Uterus (tissue), 4 donors: Measurements from ENCODE around the gene NFKBIL1. TPM values are rescaled to one million over a fixed set of nuclear protein-coding genes. Genes with fewer than 3 reads are reported as not detected.

Source experiments
- DNase-seq, 2 donors: peaks; one replicate each; pipeline ENCODE4 v3.0.0-alpha.2; 2019 to 2020
- H3K27ac ChIP-seq, 2 donors: fragments of 200-600 bp; sonication (generic); 1 replicate in 1 of 2; 2 replicates in 1 of 2; pipeline ENCODE4 v1.5.1; 2016 to 2018
- H3K27me3 ChIP-seq, 2 donors: fragments of 200-600 bp; sonication (generic); one replicate each; pipeline ENCODE4 v1.5.1; 2018 to 2019; ENCODE audit warnings: control low read depth in 1 of 2
- H3K36me3 ChIP-seq, 2 donors: fragments of 200-600 bp; sonication (generic); one replicate each; pipeline ENCODE4 v1.5.1; 2019; ENCODE audit warnings: control low read depth in 1 of 2
- H3K4me1 ChIP-seq, 2 donors: fragments of 200-600 bp; sonication (generic); one replicate each; pipeline ENCODE4 v1.5.1; 2018 to 2019; ENCODE audit warnings: control low read depth in 1 of 2
- H3K4me3 ChIP-seq, 2 donors: fragments of 200-600 bp; sonication (generic); 1 replicate in 1 of 2; 2 replicates in 1 of 2; pipeline ENCODE4 v1.5.1; 2018 to 2019; ENCODE audit warnings: mild to moderate bottlenecking in 1 of 2
- H3K9me3 ChIP-seq, 2 donors: fragments of 200-600 bp; sonication (generic); one replicate each; pipeline ENCODE4 v1.5.1; 2019; ENCODE audit warnings: control low read depth in 1 of 2
- POLR2A ChIP-seq, 2 donors: fragments of 450-650 bp; IDR thresholded peaks; one replicate each; pipeline ENCODE4 v1.6.1; 2016; ENCODE audit warnings: antibody characterized with exemption in 2 of 2, mild to moderate bottlenecking in 1 of 2, moderate library complexity in 1 of 2
- intact Hi-C: fragments of 100-400 bp; cut with DNase I; formaldehyde crosslinking; loops from one replicate; pipeline ENCODE4 v1.15.1; 2023; ENCODE audit warnings: low total_unique reads
- total RNA-seq, 4 donors: library from RNA; depleted of rRNA in 3 of 4; stranded (reverse); fragments of >200 nt in 3 of 4; gene quantifications; one replicate each; pipeline versions ENCODE4 v1.1.0 to v1.2.4, GENCODE V29; 2014 to 2023
- TF ChIP-seq, protein P1 (sequence below), 4 experiments: fragments of 200-600 bp in 2 of 4; fragments of 450-650 bp in 2 of 4; sonication (generic) in 2 of 4; IDR thresholded peaks; one replicate each; pipeline ENCODE4 v1.5.1; 2016 to 2019; ENCODE audit warnings: antibody characterized with exemption in 4 of 4, mild to moderate bottlenecking in 2 of 4, moderate library complexity in 1 of 4
- donor health status: DM: yes; HTN: yes; CAD: no.

NFKBIL1 gene
- total RNA-seq, 4 donors from 2014 or later: 19.7 to 38.5 (median 20.8) TPM

DNA sequence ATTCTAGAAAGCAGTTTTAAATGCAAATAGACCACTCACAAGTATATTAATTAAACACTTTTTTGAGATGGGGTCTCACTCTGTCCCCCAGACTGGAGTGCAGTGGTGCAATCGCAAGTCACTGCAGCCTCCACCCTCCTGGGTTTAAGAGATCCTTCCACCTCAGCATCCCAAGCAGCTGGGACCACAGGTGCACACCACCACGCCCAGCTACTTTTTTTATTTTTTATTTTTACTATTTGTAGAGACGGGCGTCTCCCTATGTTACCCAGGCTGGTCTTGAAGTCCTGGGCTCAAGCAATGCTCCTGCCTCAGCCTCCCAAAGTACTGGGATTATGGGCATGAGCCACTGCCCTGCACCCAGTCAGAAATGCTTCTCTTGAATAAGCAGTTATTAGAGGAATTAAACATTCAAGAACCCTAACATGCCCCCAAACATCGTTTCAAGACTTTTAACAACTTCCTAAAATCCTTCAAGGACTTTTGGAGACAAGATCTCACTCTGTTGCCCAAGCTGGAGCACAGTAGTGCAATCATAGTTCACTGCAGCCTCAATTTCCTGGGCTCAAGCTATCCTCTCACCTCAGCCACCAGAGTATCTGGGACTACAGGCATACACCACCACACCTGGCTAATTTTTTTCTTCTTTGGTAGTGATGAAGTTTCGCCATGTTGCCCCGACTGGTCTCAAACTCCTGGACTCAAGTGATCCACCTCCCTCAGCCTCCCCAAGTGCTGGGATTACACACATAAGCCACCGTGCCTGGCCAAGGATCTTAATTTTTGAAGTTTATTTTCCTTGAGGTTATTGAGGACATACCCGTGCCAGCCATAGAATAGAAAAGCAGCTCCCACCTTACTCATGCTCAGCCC is 15.4 kb upstream of the NFKBIL1 start:
- Histone ChIP-seq H3K4me1 (no peaks in the 10 kb centered on the region), H3K27me3 (no peaks in the 10 kb centered on the region), H3K27ac (no peak overlapping the region), H3K4me3 (no peak overlapping the region), H3K36me3 (no peaks in the 10 kb centered on the region), H3K9me3 (no peaks in the 10 kb centered on the region)
- no peak for TF ChIP-seq POLR2A (IDR thresholded peaks at IDR 0.05)
- TF ChIP-seq, protein P1, sequence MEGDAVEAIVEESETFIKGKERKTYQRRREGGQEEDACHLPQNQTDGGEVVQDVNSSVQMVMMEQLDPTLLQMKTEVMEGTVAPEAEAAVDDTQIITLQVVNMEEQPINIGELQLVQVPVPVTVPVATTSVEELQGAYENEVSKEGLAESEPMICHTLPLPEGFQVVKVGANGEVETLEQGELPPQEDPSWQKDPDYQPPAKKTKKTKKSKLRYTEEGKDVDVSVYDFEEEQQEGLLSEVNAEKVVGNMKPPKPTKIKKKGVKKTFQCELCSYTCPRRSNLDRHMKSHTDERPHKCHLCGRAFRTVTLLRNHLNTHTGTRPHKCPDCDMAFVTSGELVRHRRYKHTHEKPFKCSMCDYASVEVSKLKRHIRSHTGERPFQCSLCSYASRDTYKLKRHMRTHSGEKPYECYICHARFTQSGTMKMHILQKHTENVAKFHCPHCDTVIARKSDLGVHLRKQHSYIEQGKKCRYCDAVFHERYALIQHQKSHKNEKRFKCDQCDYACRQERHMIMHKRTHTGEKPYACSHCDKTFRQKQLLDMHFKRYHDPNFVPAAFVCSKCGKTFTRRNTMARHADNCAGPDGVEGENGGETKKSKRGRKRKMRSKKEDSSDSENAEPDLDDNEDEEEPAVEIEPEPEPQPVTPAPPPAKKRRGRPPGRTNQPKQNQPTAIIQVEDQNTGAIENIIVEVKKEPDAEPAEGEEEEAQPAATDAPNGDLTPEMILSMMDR (IDR thresholded peaks at IDR 0.05): no peak
- no peak for DNase-seq
- intact Hi-C loops: no loop called here

DNA sequence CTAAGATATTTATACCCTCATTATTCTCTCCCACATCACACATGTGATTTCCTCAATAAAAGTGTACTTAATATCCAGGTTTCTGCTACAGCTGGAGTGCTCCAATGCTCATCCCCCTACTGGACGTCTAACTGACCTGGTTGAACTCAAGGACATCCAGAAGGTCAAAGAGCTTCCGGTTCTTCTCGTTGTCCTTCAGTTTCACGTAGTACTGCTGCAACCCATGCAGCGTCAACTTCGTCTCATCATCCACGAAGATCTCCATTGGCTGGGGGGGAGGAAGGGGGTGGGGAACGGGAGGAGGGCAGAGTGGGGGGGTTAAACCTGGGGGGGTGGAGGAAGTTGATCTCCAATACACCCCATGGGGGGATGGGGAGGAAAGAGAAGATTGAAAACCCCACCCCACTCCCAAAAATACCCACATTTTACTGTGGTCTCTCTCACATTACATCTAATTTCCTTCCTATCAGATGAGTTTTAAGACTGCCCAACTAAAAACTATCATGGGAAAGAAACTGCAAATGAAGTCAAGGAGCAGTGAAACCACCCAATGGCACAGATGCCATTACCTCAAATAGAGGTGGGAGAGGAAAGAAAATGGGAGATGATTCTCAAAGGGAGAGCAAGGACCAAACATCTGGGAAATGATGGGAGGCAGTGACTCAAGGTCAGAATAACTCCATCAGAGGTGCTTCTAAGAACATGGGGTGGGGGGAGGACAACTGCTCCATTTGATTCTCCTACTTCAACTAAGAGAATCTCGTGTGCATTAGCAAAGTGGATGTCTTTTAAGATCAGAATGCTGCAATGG is 14.6 kb upstream of the NFKBIL1 start:
- H3K27me3 ChIP-seq: no peaks in the 10 kb centered on the region
- H3K9me3 ChIP-seq: no peaks in the 10 kb centered on the region
- H3K36me3 ChIP-seq: no peaks in the 10 kb centered on the region
- no peak overlapping the region for H3K27ac ChIP-seq
- no peaks in the 10 kb centered on the region for H3K4me1 ChIP-seq
- no peak overlapping the region for H3K4me3 ChIP-seq
- intact Hi-C loops: no loop called here
- TF ChIP-seq, protein P1 (IDR thresholded peaks at IDR 0.05): no peak
- no peak for DNase-seq

DNA sequence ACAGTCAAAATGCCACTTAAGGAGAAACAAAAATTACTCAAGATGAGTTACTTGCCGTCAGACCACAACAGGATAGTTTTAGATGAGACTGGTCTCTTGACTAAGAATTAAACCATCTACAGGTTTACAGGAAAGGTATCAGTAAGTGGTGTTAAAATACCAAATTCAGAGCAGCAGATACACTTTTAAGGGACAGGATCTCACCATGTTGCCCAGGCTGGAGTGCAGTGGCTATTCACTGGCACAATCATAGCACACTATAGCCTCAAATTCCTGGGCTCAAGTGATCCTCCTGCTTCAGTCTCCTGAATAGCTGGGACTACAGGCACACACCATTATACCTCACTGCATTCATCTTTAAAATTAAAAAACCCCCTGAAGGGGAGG is 14.0 kb upstream of the NFKBIL1 start:
- Histone ChIP-seq H3K4me1 (no peaks in the 10 kb centered on the region), H3K27me3 (no peaks in the 10 kb centered on the region), H3K27ac (no peak overlapping the region), H3K4me3 (no peak overlapping the region), H3K36me3 (no peaks in the 10 kb centered on the region), H3K9me3 (no peaks in the 10 kb centered on the region)
- intact Hi-C loops: no loop called here
- DNase-seq: no peak
- TF ChIP-seq, protein P1 (IDR thresholded peaks at IDR 0.05): no peak
- TF ChIP-seq POLR2A (IDR thresholded peaks at IDR 0.05): no peak

DNA sequence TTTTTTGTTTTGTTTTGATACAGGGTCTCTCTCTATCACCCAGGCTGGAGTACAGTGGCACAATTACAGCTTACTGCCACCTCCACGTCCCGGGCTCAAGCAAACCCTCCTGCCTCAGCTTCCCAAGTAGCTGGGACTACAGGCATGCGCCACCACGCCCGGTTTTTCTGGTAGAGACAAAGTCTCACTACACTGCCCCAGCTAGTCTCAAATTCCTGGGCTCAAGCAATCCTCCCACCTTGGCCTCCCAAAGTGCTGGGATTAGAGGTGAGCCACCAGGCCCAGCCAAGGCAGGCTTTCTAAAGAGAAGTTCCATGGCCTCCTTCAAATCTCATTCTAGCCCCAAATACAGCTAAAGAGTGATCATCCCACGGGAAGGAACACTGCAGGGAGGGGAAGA is 13.4 kb upstream of the NFKBIL1 start:
- DNase-seq: no peak
- H3K9me3 ChIP-seq: no peaks in the 10 kb centered on the region
- H3K27me3 ChIP-seq: no peaks in the 10 kb centered on the region
- no peaks in the 10 kb centered on the region for H3K4me1 ChIP-seq
- no peaks in the 10 kb centered on the region for H3K36me3 ChIP-seq
- H3K4me3 ChIP-seq: no peak overlapping the region
- no peak overlapping the region for H3K27ac ChIP-seq
- TF ChIP-seq POLR2A (IDR thresholded peaks at IDR 0.05): no peak
- TF ChIP-seq, protein P1 (IDR thresholded peaks at IDR 0.05): no peak
- intact Hi-C loops: no loop called here

DNA sequence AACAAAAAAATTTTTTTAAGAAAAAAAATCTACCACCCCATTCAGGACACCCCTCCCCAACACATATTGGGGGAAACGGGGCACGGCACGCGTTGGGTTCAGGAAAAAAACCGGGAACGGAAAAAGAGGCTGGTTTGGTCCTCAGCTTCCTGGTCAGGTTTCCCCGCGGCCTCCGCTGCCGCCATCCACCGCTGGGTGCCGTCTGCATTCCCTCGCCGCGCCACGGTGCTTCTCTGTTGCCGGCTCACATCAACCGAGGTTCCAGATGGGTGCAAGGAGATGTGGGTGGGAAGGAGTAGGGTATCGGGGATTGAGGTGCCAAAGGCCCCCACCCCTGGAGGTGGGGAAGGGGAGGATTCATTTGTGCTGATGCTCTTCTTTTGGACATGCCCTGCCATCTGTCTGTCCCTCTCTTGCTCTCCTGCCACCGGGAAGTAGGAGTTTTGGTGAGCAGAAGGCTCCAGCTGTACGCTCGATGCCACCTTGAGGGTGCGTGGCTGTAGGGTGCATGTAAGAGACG is 12.8 kb upstream of the NFKBIL1 start:
- TF ChIP-seq POLR2A (IDR thresholded peaks at IDR 0.05): no peak
- TF ChIP-seq, protein P1 (IDR thresholded peaks at IDR 0.05): no peak
- Histone ChIP-seq H3K9me3 (no peaks in the 10 kb centered on the region), H3K27me3 (no peaks in the 10 kb centered on the region), H3K4me1 (no peaks in the 10 kb centered on the region), H3K36me3 (no peaks in the 10 kb centered on the region), H3K4me3 (no peak overlapping the region), H3K27ac (no peak overlapping the region)
- no peak for DNase-seq
- intact Hi-C loops: no loop called here
